ENCODE measurements around the gene ZNF19.

DNA sequence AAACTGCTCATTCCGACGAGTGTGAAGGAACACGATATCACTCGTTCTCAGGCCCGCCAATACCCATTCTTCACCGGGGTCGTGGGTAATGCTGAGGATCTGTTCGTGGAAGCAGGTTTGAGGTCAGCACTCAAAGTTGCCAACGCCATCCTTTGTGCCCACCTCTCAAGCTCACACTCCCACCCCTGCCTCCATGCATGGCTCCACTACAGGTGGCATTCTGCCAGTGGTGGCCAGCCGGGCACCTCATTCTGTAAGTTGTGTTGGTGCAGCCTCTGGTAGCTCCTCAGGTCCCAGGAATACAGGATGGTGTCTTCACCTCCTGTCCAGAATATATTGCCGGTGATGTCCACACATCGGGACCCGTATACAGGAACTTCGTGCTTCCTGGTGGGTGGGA is 57.9 kb downstream of the ZNF19 start:
- TF ChIP-seq, protein P1, sequence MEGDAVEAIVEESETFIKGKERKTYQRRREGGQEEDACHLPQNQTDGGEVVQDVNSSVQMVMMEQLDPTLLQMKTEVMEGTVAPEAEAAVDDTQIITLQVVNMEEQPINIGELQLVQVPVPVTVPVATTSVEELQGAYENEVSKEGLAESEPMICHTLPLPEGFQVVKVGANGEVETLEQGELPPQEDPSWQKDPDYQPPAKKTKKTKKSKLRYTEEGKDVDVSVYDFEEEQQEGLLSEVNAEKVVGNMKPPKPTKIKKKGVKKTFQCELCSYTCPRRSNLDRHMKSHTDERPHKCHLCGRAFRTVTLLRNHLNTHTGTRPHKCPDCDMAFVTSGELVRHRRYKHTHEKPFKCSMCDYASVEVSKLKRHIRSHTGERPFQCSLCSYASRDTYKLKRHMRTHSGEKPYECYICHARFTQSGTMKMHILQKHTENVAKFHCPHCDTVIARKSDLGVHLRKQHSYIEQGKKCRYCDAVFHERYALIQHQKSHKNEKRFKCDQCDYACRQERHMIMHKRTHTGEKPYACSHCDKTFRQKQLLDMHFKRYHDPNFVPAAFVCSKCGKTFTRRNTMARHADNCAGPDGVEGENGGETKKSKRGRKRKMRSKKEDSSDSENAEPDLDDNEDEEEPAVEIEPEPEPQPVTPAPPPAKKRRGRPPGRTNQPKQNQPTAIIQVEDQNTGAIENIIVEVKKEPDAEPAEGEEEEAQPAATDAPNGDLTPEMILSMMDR (IDR thresholded peaks at IDR 0.05) = no peak
- no peak for TF ChIP-seq POLR2A (IDR thresholded peaks at IDR 0.05)
